Smooth muscle cell (in vitro differentiated cells): Measurements from ENCODE around the gene ITIH1. TPM values are rescaled to one million over a fixed set of nuclear protein-coding genes. Genes with fewer than 3 reads are reported as not detected.
A peak's percentile ranks its signal among the peaks of the same experiment; 100 is the strongest.

Experiments used
- DNase-seq: peaks from one replicate; lab custom pipeline; 2025; ENCODE audit not compliant: unreplicated experiment; lab: John Stamatoyannopoulos, UW
- H2AFZ ChIP-seq: fragments of 200-600 bp; sonication (generic); 2 replicates; pipeline ENCODE4 v1.6.0; 2016; ENCODE audit warnings: antibody characterized with exemption, low read depth, mild to moderate bottlenecking
- H3F3A ChIP-seq: fragments of 200-600 bp; sonication (generic); 2 replicates; pipeline ENCODE4 v1.6.0; 2017; ENCODE audit warnings: antibody characterized with exemption, low read depth
- H3K27ac ChIP-seq: fragments of 200-600 bp; sonication (generic); 2 replicates; pipeline ENCODE4 v1.5.1; 2016; ENCODE audit warnings: low read depth, mild to moderate bottlenecking
- H3K27me3 ChIP-seq: fragments of 200-600 bp; sonication (generic); 2 replicates; pipeline ENCODE4 v1.6.1; 2016; ENCODE audit warnings: low read depth, mild to moderate bottlenecking
- H3K36me3 ChIP-seq: fragments of 200-600 bp; sonication (generic); 2 replicates; pipeline ENCODE4 v1.5.1; 2016; ENCODE audit warnings: low read depth
- H3K4me1 ChIP-seq: fragments of 200-600 bp; sonication (generic); 2 replicates; pipeline ENCODE4 v1.5.1; 2016; ENCODE audit warnings: low read depth
- H3K4me2 ChIP-seq: fragments of 200-600 bp; sonication (generic); 2 replicates; pipeline ENCODE4 v1.6.0; 2016; ENCODE audit warnings: mild to moderate bottlenecking
- H3K4me3 ChIP-seq: fragments of 200-600 bp; sonication (generic); 2 replicates; pipeline ENCODE4 v1.5.1; 2016; ENCODE audit warnings: mild to moderate bottlenecking
- H3K79me2 ChIP-seq: fragments of 200-600 bp; sonication (generic); 2 replicates; pipeline ENCODE4 v1.6.0; 2016; ENCODE audit warnings: low read depth, mild to moderate bottlenecking
- H3K9ac ChIP-seq: fragments of 200-600 bp; sonication (generic); 2 replicates; pipeline ENCODE4 v1.6.0; 2016; ENCODE audit warnings: low read depth
- H3K9me3 ChIP-seq: fragments of 200-600 bp; sonication (generic); replicated peaks from 2 replicates; pipeline ENCODE4 v1.5.1; 2016; ENCODE audit warnings: low read depth
- H4K20me1 ChIP-seq: fragments of 200-600 bp; sonication (generic); 2 replicates; pipeline ENCODE4 v1.6.0; 2016; ENCODE audit warnings: low read depth
- WGBS: methylation state at CpG from one replicate; pipeline ENCODE4 v1.1.7; 2016; ENCODE audit warnings: low lambda C conversion rate; 5-methylcytosine and 5-hydroxymethylcytosine counted together
- polyA plus RNA-seq: library from polyadenylated mRNA; unstranded; fragments of >200 nt; fragmentation: Nextera tagmentation; extraction: Ambion mirVana; gene quantifications from 2 replicates; pipeline ENCODE4 v1.2.1, GENCODE V29; 2016
- total RNA-seq: library from RNA; depleted of rRNA; stranded (reverse); fragments of >200 nt; gene quantifications from 2 replicates; pipeline ENCODE4 v1.2.3, GENCODE V29; 2014
- TF ChIP-seq, protein P1 (sequence below): fragments of 200-600 bp; sonication (generic); IDR thresholded peaks from 2 replicates; pipeline ENCODE4 v1.5.1; 2017; ENCODE audit warnings: borderline replicate concordance, mild to moderate bottlenecking, antibody characterized with exemption; ENCODE audit not compliant: insufficient read depth, poor library complexity, severe bottlenecking

The ITIH1 gene
- total and polyA plus RNA-seq, 2 experiments from 2014 or later, result not detected

DNA sequence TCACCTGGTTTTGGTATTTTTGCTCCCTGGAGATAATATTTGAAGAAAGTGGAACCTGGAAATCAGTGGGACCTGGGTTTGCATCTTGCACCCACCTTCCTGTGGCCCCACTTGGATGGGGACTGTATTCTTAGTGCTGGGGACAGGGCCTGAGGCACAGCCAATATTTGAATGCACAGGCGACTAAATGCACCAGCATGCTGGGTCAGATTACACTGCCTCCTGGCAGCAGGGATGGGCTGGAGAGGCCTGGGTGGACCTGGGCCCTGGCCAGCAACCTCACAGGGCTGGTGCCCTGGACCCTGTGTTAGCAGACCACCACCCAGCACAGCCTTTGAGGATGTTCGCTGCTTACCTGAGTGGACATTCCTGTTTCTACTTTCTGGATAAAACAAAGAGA, 42.5 kb downstream of the ITIH1 start:
- Histone ChIP-seq H3K9ac (no peak overlapping the region), H3K9me3 (no peaks in the 10 kb centered on the region), H3K4me2 (no peak overlapping the region), H3K27me3 (no peaks in the 10 kb centered on the region), H3K27ac (no peak overlapping the region), H2AFZ (no peak overlapping the region), H4K20me1 (no peaks in the 10 kb centered on the region), H3K79me2 (no peaks in the 10 kb centered on the region), H3F3A (no peaks in the 10 kb centered on the region), H3K4me3 (no peak overlapping the region), H3K4me1 (no peaks in the 10 kb centered on the region), H3K36me3 (no peaks in the 10 kb centered on the region)
- 93% methylated on average over 2 of the region's 2 CpGs for WGBS
- TF ChIP-seq, protein P1, sequence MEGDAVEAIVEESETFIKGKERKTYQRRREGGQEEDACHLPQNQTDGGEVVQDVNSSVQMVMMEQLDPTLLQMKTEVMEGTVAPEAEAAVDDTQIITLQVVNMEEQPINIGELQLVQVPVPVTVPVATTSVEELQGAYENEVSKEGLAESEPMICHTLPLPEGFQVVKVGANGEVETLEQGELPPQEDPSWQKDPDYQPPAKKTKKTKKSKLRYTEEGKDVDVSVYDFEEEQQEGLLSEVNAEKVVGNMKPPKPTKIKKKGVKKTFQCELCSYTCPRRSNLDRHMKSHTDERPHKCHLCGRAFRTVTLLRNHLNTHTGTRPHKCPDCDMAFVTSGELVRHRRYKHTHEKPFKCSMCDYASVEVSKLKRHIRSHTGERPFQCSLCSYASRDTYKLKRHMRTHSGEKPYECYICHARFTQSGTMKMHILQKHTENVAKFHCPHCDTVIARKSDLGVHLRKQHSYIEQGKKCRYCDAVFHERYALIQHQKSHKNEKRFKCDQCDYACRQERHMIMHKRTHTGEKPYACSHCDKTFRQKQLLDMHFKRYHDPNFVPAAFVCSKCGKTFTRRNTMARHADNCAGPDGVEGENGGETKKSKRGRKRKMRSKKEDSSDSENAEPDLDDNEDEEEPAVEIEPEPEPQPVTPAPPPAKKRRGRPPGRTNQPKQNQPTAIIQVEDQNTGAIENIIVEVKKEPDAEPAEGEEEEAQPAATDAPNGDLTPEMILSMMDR, result no peak
- DNase-seq, result no peak

DNA sequence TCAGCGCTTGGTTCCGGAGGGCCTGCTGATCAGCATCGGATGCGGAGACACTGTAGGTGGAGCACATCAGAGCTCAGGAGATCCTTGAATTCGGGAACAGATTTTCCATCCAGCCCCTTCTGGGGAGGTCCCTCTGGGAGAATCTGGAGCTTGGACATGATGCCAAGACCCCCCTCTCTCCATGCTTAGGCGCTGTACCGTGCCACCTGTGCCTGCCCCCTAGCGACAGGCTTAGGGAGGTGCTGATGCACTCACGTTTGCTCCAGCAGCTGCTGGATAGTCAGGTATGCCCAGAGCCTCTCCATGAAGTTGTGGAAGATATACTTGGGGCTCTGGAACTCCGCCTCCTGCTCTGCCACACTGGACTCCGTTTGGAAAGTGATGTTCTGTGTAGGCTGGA, 43.3 kb downstream of the ITIH1 start:
- Histone ChIP-seq H3F3A (no peaks in the 10 kb centered on the region), H4K20me1 (no peaks in the 10 kb centered on the region), H3K9me3 (no peaks in the 10 kb centered on the region), H3K4me2 (no peak overlapping the region), H2AFZ (no peak overlapping the region), H3K27ac (no peak overlapping the region), H3K4me1 (no peaks in the 10 kb centered on the region), H3K9ac (no peak overlapping the region), H3K4me3 (no peak overlapping the region), H3K79me2 (no peaks in the 10 kb centered on the region), H3K36me3 (no peaks in the 10 kb centered on the region), H3K27me3 (no peaks in the 10 kb centered on the region)
- TF ChIP-seq, protein P1, result peak; percentile 49
- DNase-seq, result no peak
- 49% methylated on average over 11 of the region's 11 CpGs for WGBS

DNA sequence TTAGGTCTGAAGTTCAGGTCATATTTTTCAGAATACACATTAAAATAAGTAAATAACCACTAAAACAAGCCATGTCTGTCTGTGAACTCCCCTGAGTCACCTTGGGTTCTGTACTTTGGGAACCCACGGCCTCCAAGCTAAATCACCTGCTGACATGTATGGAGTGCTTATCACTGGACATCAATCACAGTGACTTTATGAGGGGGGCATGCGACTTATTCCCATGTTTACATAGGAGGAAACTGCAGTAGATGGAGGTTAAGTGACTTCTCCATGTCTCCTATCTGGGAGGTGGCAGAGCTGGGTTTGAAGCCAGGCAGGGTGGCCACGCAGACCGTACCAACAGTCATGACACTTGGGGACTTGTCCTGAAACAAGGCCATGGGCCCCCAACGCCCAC, 45.0 kb downstream of the ITIH1 start:
- TF ChIP-seq, protein P1, result no peak
- H3K4me1 ChIP-seq, result no peaks in the 10 kb centered on the region
- no peak overlapping the region for H3K9ac ChIP-seq
- DNase-seq, result no peak
- no peaks in the 10 kb centered on the region for H4K20me1 ChIP-seq
- 91% methylated on average over 5 of the region's 5 CpGs for WGBS
- no peaks in the 10 kb centered on the region for H3K36me3 ChIP-seq
- H2AFZ ChIP-seq, result no peak overlapping the region
- no peaks in the 10 kb centered on the region for H3F3A ChIP-seq
- H3K27ac ChIP-seq, result no peak overlapping the region
- no peak overlapping the region for H3K4me3 ChIP-seq
- no peaks in the 10 kb centered on the region for H3K9me3 ChIP-seq
- H3K4me2 ChIP-seq, result no peak overlapping the region
- no peaks in the 10 kb centered on the region for H3K79me2 ChIP-seq
- H3K27me3 ChIP-seq, result no peaks in the 10 kb centered on the region

DNA sequence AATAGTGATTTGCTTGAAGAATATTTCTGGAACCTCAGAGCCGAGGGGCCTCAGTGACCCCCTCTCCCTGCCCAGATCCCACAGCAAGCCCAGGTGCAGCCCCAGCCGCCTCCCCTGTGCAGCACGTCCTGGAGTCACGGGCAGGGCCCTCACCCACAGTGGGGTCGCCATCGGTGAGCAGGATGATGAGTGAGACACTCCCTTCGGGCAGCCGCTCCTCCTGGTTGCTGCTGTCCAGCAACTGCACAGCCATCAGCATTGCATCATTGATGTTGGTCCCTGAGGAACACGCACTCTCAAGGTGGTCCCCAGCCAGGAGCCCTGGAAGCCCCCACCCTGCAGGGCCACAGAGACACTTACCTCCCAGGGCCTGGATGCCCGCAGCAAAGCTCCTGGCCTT, 46.6 kb downstream of the ITIH1 start:
- Histone ChIP-seq H3K4me3 (no peak overlapping the region), H3K4me1 (no peaks in the 10 kb centered on the region), H4K20me1 (no peaks in the 10 kb centered on the region), H3K27ac (no peak overlapping the region), H3F3A (no peaks in the 10 kb centered on the region), H3K9me3 (no peaks in the 10 kb centered on the region), H3K27me3 (no peaks in the 10 kb centered on the region), H3K9ac (no peak overlapping the region), H3K36me3 (no peaks in the 10 kb centered on the region), H2AFZ (no peak overlapping the region), H3K79me2 (no peaks in the 10 kb centered on the region), H3K4me2 (no peak overlapping the region)
- DNase-seq, result no peak
- TF ChIP-seq, protein P1, result no peak
- WGBS, result 95% methylated on average over 10 of the region's 10 CpGs
